KG1 (cell line): ENCODE measurements around the gene UPK3A.

Source experiments
- DNase-seq: peaks from one replicate; lab custom pipeline; 2025; lab: John Stamatoyannopoulos, UW

Gene UPK3A

DNA sequence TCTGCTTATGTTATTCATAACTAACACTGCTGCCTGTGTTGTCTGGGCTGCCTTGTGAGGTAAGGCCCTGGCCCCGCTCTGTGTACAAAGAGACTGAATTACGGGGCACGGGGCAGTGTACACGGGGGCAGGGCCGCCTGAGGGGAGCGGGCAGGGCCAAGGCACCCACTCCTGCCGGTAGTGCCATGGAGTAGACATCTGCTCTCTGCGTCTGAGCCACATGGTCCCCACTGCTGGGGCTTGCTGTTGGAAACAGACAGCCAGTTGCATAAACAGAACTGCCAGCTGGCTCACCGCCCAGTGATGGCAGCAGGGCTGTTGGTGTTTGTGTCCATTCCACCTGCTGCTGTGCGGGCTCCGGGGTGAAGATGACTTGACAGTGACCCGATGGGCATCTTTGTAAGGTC, 44.8 kb downstream of the UPK3A start:
- no peak for DNase-seq

DNA sequence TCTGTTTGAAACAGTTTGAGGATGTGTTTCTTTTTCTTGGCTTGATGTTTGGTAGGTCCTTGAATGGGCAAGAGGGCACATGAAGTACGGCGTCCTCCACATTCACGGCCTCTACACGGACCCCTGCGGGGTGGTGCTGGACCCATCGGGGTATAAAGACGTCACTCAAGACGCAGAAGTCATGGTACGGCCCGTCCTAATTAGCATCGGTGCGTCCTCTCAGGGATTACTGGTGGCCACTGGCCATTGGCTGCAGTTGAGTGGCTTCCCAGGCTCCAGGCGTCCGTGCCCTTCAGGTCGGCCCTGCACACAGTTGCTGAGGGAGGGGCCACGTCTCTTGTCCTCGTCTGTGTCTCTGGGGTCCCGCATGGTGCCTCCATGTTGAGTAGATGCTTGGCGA, 45.8 kb downstream of the UPK3A start:
- no peak for DNase-seq

DNA sequence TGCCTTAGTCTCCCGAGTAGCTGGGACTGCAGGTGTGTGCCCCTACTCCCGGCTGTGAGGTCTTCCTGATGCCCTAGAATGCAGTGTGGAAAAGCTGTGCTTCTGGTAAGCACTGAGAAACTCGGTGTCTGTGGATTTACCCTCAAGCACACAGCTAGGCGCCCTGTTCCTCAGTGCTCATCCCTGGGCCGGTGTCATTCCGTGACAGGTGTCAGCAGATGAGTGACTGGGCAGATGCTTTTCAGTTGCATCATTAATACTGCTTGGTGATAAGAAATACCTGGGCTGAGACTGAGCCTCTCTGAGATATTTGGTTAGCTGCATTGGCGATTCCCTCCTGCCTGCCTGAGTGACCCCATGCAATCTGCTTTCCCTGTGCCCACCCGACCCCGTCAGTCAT, 46.7 kb downstream of the UPK3A start:
- DNase-seq, result no peak

- DNase-seq, result no peak
Measured at GRCh38 chr22:45332001-45332400, 47.3 kb downstream of the UPK3A start.

GRCh38 chr22:45334068-45334467, 49.3 kb downstream of the UPK3A start:
- no peak for DNase-seq

- DNase-seq, result no peak
Measured at GRCh38 chr22:45334528-45334927, 49.8 kb downstream of the UPK3A start.

- DNase-seq, result no peak
Measured at GRCh38 chr22:45335021-45335818, 50.5 kb downstream of the UPK3A start.

- DNase-seq, result no peak
Measured at GRCh38 chr22:45335854-45336522, 51.2 kb downstream of the UPK3A start.

GRCh38 chr22:45336971-45337431, 52.3 kb downstream of the UPK3A start:
- no peak for DNase-seq

GRCh38 chr22:45337536-45337935, 52.8 kb downstream of the UPK3A start:
- no peak for DNase-seq

GRCh38 chr22:45338795-45339194, 54.0 kb downstream of the UPK3A start:
- DNase-seq, result no peak

- no peak for DNase-seq
Measured at GRCh38 chr22:45340323-45340722, 55.6 kb downstream of the UPK3A start.

DNA sequence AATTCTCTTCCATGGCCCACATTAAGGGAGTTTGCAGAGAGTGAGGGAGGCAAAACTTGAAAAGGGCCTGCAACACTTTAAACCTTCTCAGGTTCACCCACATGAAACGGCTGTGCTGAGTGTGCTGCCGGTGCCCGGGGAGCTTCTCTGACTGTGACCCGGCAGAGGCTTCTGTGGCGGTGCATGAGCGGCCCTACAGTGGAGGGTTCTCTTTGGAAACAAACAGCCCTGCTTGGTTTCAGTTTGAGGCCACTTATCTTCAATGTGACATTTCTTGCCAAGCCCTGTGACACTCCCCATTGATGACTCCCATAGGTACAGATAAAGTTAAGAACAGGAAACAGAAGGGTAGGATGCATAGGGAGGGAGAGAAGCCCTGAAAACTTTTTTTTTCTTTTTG, 56.7 kb downstream of the UPK3A start:
- DNase-seq, result no peak

GRCh38 chr22:45343143-45343542, 58.4 kb downstream of the UPK3A start:
- DNase-seq, result no peak

- DNase-seq, result no peak
Measured at GRCh38 chr22:45344334-45344733, 59.6 kb downstream of the UPK3A start.
